GM21825 (cell line): ENCODE data around the gene TMEM140.
"Not testable (repeated sequence)": the region's sequence is repeated elsewhere in the genome, so short reads cannot be mapped to it uniquely, and the experiment has no call there.

ENCODE experiments used
- ATAC-seq: cut with Tn5 transposase; IDR thresholded peaks from one replicate; pipeline ENCODE4 v1.9.1; 2021; ENCODE audit warnings: mild to moderate bottlenecking, moderate library complexity; ENCODE audit not compliant: unreplicated experiment

The TMEM140 gene

GRCh38 chr7:135171581-135172291 lies 23.9 kb downstream of the TMEM140 start:
- not testable (repeated sequence) for ATAC-seq

- ATAC-seq = not testable (repeated sequence)
Observed at GRCh38 chr7:135173916-135174315, 26.0 kb downstream of the TMEM140 start.

GRCh38 chr7:135174941-135175340 lies 27.1 kb downstream of the TMEM140 start:
- ATAC-seq = no peak

- no peak for ATAC-seq
Observed at GRCh38 chr7:135175931-135176330, 28.1 kb downstream of the TMEM140 start.

GRCh38 chr7:135177028-135177696 lies 29.3 kb downstream of the TMEM140 start:
- ATAC-seq = no peak

- no peak for ATAC-seq
Observed at GRCh38 chr7:135178364-135178763, 30.5 kb downstream of the TMEM140 start.

GRCh38 chr7:135179321-135179925 lies 31.6 kb downstream of the TMEM140 start:
- ATAC-seq = no peak

GRCh38 chr7:135180122-135180521 lies 32.2 kb downstream of the TMEM140 start:
- no peak for ATAC-seq

GRCh38 chr7:135181261-135181928 lies 33.5 kb downstream of the TMEM140 start:
- ATAC-seq = no peak

GRCh38 chr7:135181929-135182678 lies 34.2 kb downstream of the TMEM140 start:
- no peak for ATAC-seq

GRCh38 chr7:135183478-135183877 lies 35.6 kb downstream of the TMEM140 start:
- ATAC-seq = no peak

- no peak for ATAC-seq
Observed at GRCh38 chr7:135184254-135184841, 36.5 kb downstream of the TMEM140 start.

- ATAC-seq = no peak
Observed at GRCh38 chr7:135185471-135186260, 37.8 kb downstream of the TMEM140 start.

- no peak for ATAC-seq
Observed at GRCh38 chr7:135186261-135186540, 38.3 kb downstream of the TMEM140 start.

- peak; percentile 61 for ATAC-seq
Observed at GRCh38 chr7:135186841-135187253, 39.0 kb downstream of the TMEM140 start.

- peak; percentile 42 for ATAC-seq
Observed at GRCh38 chr7:135188298-135188984, 40.6 kb downstream of the TMEM140 start.

GRCh38 chr7:135189221-135189662 lies 41.4 kb downstream of the TMEM140 start:
- no peak for ATAC-seq

- ATAC-seq = no peak
Observed at GRCh38 chr7:135189961-135190360, 42.1 kb downstream of the TMEM140 start.

GRCh38 chr7:135190703-135191102 lies 42.8 kb downstream of the TMEM140 start:
- ATAC-seq = no peak
